ENCODE measurements around the gene PRKG1. TPM values are rescaled to one million over a fixed set of nuclear protein-coding genes. Genes with fewer than 3 reads are reported as not detected.

PRKG1 gene
- total and polyA plus RNA-seq, 2 experiments from 2014 or later = 18.2 to 21.1 TPM

DNA sequence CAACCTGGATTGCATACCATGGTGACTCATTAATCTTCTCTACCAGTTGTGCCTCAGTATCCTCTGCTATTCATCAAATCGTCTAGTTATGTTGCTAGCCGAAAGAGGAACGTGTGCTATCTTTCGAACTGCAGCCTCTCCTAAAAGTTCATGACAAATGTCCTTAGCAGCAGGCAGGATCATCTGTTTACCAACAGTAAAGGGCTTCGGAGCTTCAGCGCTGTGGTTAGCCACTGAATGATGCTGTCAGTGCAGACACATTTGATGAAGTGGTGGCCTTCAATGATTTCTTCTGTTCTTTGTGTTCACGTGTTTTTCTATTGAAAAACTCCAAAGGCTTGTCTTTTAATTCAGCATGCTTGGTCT lies 556.3 kb downstream of the PRKG1 start:
- Mint-ChIP-seq H3K36me3 (ENCODE audit: low read depth) (no peaks in the 10 kb centered on the region), H3K4me1 (no peaks in the 10 kb centered on the region; the same call in 2 of the 3 replicates), H3K9me3 (no peaks in the 10 kb centered on the region), H3K4me3 (no peak overlapping the region), H3K27ac (no peak overlapping the region), H3K27me3 (ENCODE audit: insufficient read depth, low read depth, poor library complexity) (no peaks in the 10 kb centered on the region)
- no peak for DNase-seq (ENCODE audit: low spot score)
- no peaks in the 10 kb centered on the region for H3F3A ChIP-seq (replicated peaks; ENCODE audit: low read depth)
- H3K9me2 ChIP-seq (ENCODE audit: insufficient read depth) = no peaks in the 10 kb centered on the region
- no peaks in the 10 kb centered on the region for H4K20me1 ChIP-seq (replicated peaks; ENCODE audit: insufficient read depth)
- TF ChIP-seq POLR2AphosphoS5 (IDR thresholded peaks at IDR 0.05; ENCODE audit: low read depth) = no peak
- no peak for TF ChIP-seq ZNF114 (CRISPR knock-in tag; IDR thresholded peaks at IDR 0.05)
- TF ChIP-seq, protein P1, sequence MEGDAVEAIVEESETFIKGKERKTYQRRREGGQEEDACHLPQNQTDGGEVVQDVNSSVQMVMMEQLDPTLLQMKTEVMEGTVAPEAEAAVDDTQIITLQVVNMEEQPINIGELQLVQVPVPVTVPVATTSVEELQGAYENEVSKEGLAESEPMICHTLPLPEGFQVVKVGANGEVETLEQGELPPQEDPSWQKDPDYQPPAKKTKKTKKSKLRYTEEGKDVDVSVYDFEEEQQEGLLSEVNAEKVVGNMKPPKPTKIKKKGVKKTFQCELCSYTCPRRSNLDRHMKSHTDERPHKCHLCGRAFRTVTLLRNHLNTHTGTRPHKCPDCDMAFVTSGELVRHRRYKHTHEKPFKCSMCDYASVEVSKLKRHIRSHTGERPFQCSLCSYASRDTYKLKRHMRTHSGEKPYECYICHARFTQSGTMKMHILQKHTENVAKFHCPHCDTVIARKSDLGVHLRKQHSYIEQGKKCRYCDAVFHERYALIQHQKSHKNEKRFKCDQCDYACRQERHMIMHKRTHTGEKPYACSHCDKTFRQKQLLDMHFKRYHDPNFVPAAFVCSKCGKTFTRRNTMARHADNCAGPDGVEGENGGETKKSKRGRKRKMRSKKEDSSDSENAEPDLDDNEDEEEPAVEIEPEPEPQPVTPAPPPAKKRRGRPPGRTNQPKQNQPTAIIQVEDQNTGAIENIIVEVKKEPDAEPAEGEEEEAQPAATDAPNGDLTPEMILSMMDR (conservative IDR thresholded peaks at IDR 0.05; ENCODE audit: low read depth in 2 of 2) = no peak
- TF ChIP-seq CREB1 (CRISPR knock-in tag; IDR thresholded peaks at IDR 0.05; ENCODE audit: low read depth) = no peak
- TF ChIP-seq NANOG (IDR thresholded peaks at IDR 0.05; ENCODE audit: borderline replicate concordance) = no peak
- TF ChIP-seq ZNF331 (CRISPR knock-in tag; IDR thresholded peaks at IDR 0.05; ENCODE audit: low read depth) = no peak
- no peak for TF ChIP-seq STAT1 (IDR thresholded peaks at IDR 0.05; ENCODE audit: unreplicated experiment)
- TF ChIP-seq, protein P2, sequence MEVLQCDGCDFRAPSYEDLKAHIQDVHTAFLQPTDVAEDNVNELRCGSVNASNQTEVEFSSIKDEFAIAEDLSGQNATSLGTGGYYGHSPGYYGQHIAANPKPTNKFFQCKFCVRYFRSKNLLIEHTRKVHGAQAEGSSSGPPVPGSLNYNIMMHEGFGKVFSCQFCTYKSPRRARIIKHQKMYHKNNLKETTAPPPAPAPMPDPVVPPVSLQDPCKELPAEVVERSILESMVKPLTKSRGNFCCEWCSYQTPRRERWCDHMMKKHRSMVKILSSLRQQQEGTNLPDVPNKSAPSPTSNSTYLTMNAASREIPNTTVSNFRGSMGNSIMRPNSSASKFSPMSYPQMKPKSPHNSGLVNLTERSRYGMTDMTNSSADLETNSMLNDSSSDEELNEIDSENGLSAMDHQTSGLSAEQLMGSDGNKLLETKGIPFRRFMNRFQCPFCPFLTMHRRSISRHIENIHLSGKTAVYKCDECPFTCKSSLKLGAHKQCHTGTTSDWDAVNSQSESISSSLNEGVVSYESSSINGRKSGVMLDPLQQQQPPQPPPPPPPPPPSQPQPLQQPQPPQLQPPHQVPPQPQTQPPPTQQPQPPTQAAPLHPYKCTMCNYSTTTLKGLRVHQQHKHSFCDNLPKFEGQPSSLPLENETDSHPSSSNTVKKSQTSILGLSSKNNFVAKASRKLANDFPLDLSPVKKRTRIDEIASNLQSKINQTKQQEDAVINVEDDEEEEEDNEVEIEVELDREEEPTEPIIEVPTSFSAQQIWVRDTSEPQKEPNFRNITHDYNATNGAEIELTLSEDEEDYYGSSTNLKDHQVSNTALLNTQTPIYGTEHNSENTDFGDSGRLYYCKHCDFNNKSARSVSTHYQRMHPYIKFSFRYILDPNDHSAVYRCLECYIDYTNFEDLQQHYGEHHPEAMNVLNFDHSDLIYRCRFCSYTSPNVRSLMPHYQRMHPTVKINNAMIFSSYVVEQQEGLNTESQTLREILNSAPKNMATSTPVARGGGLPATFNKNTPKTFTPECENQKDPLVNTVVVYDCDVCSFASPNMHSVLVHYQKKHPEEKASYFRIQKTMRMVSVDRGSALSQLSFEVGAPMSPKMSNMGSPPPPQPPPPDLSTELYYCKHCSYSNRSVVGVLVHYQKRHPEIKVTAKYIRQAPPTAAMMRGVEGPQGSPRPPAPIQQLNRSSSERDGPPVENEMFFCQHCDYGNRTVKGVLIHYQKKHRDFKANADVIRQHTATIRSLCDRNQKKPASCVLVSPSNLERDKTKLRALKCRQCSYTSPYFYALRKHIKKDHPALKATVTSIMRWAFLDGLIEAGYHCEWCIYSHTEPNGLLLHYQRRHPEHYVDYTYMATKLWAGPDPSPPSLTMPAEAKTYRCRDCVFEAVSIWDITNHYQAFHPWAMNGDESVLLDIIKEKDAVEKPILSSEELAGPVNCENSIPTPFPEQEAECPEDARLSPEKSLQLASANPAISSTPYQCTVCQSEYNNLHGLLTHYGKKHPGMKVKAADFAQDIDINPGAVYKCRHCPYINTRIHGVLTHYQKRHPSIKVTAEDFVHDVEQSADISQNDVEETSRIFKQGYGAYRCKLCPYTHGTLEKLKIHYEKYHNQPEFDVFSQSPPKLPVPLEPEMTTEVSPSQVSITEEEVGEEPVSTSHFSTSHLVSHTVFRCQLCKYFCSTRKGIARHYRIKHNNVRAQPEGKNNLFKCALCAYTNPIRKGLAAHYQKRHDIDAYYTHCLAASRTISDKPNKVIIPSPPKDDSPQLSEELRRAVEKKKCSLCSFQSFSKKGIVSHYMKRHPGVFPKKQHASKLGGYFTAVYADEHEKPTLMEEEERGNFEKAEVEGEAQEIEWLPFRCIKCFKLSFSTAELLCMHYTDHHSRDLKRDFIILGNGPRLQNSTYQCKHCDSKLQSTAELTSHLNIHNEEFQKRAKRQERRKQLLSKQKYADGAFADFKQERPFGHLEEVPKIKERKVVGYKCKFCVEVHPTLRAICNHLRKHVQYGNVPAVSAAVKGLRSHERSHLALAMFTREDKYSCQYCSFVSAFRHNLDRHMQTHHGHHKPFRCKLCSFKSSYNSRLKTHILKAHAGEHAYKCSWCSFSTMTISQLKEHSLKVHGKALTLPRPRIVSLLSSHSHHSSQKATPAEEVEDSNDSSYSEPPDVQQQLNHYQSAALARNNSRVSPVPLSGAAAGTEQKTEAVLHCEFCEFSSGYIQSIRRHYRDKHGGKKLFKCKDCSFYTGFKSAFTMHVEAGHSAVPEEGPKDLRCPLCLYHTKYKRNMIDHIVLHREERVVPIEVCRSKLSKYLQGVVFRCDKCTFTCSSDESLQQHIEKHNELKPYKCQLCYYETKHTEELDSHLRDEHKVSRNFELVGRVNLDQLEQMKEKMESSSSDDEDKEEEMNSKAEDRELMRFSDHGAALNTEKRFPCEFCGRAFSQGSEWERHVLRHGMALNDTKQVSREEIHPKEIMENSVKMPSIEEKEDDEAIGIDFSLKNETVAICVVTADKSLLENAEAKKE (CRISPR knock-in tag; IDR thresholded peaks at IDR 0.05) = no peak
- TF ChIP-seq, protein P3, sequence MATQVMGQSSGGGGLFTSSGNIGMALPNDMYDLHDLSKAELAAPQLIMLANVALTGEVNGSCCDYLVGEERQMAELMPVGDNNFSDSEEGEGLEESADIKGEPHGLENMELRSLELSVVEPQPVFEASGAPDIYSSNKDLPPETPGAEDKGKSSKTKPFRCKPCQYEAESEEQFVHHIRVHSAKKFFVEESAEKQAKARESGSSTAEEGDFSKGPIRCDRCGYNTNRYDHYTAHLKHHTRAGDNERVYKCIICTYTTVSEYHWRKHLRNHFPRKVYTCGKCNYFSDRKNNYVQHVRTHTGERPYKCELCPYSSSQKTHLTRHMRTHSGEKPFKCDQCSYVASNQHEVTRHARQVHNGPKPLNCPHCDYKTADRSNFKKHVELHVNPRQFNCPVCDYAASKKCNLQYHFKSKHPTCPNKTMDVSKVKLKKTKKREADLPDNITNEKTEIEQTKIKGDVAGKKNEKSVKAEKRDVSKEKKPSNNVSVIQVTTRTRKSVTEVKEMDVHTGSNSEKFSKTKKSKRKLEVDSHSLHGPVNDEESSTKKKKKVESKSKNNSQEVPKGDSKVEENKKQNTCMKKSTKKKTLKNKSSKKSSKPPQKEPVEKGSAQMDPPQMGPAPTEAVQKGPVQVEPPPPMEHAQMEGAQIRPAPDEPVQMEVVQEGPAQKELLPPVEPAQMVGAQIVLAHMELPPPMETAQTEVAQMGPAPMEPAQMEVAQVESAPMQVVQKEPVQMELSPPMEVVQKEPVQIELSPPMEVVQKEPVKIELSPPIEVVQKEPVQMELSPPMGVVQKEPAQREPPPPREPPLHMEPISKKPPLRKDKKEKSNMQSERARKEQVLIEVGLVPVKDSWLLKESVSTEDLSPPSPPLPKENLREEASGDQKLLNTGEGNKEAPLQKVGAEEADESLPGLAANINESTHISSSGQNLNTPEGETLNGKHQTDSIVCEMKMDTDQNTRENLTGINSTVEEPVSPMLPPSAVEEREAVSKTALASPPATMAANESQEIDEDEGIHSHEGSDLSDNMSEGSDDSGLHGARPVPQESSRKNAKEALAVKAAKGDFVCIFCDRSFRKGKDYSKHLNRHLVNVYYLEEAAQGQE (IDR thresholded peaks at IDR 0.05; ENCODE audit: unreplicated experiment) = no peak
- TF ChIP-seq EZH2 (IDR thresholded peaks at IDR 0.05; ENCODE audit: low read depth, unreplicated experiment) = no peak
- TF ChIP-seq, protein P4, sequence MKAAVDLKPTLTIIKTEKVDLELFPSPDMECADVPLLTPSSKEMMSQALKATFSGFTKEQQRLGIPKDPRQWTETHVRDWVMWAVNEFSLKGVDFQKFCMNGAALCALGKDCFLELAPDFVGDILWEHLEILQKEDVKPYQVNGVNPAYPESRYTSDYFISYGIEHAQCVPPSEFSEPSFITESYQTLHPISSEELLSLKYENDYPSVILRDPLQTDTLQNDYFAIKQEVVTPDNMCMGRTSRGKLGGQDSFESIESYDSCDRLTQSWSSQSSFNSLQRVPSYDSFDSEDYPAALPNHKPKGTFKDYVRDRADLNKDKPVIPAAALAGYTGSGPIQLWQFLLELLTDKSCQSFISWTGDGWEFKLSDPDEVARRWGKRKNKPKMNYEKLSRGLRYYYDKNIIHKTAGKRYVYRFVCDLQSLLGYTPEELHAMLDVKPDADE (IDR thresholded peaks at IDR 0.05) = no peak
- TF ChIP-seq EZH2phosphoT487 (IDR thresholded peaks at IDR 0.05; ENCODE audit: unreplicated experiment) = no peak
- no peak for TF ChIP-seq JUNB (IDR thresholded peaks at IDR 0.05; ENCODE audit: unreplicated experiment)
- H3K4me2 ChIP-seq = no peak overlapping the region
- no peaks in the 10 kb centered on the region for H3K79me2 ChIP-seq (replicated peaks; ENCODE audit: insufficient read depth)
- no peaks in the 10 kb centered on the region for H3K27me3 ChIP-seq (ENCODE audit: insufficient read depth)
- no peak for ATAC-seq
- H2AFZ ChIP-seq = no peak overlapping the region
- H3K36me3 ChIP-seq (ENCODE audit: insufficient read depth) = no peaks in the 10 kb centered on the region
- H3K27ac ChIP-seq (ENCODE audit: low read depth) = no peak overlapping the region
- H3K4me1 ChIP-seq (ENCODE audit: insufficient read depth) = no peaks in the 10 kb centered on the region
- no peak overlapping the region for H3K4me3 ChIP-seq

Measured in GM23338 (cell line).